HEK293 (cell line): ENCODE results near the gene ZNF593.

ENCODE experiments used
- CTCF ChIA-PET: fragments of 350-600 bp; formaldehyde crosslinking; extraction: SDS; loops from one replicate; lab custom pipeline; 2021; ENCODE audit warnings: antibody characterized with exemption; lab: Yijun Ruan, JAX
- POLR2A ChIA-PET: fragments of 300-600 bp; formaldehyde crosslinking; extraction: SDS; loops from one replicate; lab custom pipeline; 2020; ENCODE audit warnings: antibody characterized with exemption, inconsistent platforms; lab: Yijun Ruan, JAX
- H3K27ac ChIP-seq: fragments of 200-500 bp; sonication (Bioruptor generic); 2 replicates; pipeline ENCODE4 v1.5.1; 2014; ENCODE audit warnings: low read depth, low read length, control low read depth, inconsistent platforms; ENCODE audit errors: extremely low read depth
- H3K36me3 ChIP-seq, 2 experiments: fragments of 200-500 bp in 1 of 2; sonication (Bioruptor generic) in 1 of 2; 1 replicate in 1 of 2; 2 replicates in 1 of 2; pipeline ENCODE4 v1.5.1; 2014 to 2017; ENCODE audit warnings: inconsistent platforms in 2 of 2, low read length in 2 of 2; ENCODE audit not compliant: control insufficient read depth in 2 of 2, insufficient read depth in 1 of 2
- H3K4me1 ChIP-seq: fragments of 200-500 bp; sonication (Bioruptor generic); 2 replicates; pipeline ENCODE4 v1.5.1; 2014; ENCODE audit warnings: mild to moderate bottlenecking, low read length, inconsistent platforms; ENCODE audit not compliant: control insufficient read depth, insufficient read depth
- H3K4me3 ChIP-seq: 2 replicates; pipeline ENCODE4 v1.5.1; 2011; ENCODE audit warnings: low read depth, mild to moderate bottlenecking, control low read depth, low read length, moderate library complexity
- H3K9me3 ChIP-seq: fragments of 200-500 bp; sonication (Bioruptor generic); 2 replicates; pipeline ENCODE4 v1.5.1; 2014; ENCODE audit warnings: low read depth, low read length, inconsistent platforms; ENCODE audit not compliant: control insufficient read depth, insufficient read depth
- REPIN1 ChIP-seq: fragments of 450-650 bp; formaldehyde crosslinking; IDR thresholded peaks from 2 replicates; pipeline ENCODE4 v1.5.1; 2017; ENCODE audit warnings: missing biosample characterization, missing genetic modification characterization, low read depth
- SALL2 ChIP-seq: fragments of 450-650 bp; formaldehyde crosslinking; IDR thresholded peaks from 2 replicates; pipeline ENCODE4 v1.5.0; 2017; ENCODE audit warnings: missing biosample characterization, mild to moderate bottlenecking, missing genetic modification characterization, borderline replicate concordance
- ZBTB17 ChIP-seq: fragments of 450-650 bp; formaldehyde crosslinking; IDR thresholded peaks from 2 replicates; pipeline ENCODE4 v1.5.1; 2016; ENCODE audit warnings: missing biosample characterization, missing genetic modification characterization
- ZBTB26 ChIP-seq: fragments of 450-650 bp; formaldehyde crosslinking; optimal IDR thresholded peaks from 2 replicates; pipeline ENCODE3; 2016; ENCODE audit warnings: missing biosample characterization, mild to moderate bottlenecking, missing genetic modification characterization
- ZFP41 ChIP-seq: fragments of 450-650 bp; formaldehyde crosslinking; IDR thresholded peaks from 2 replicates; pipeline ENCODE4 v1.5.1; 2016; ENCODE audit warnings: missing biosample characterization, missing genetic modification characterization, borderline replicate concordance
- ZNF133 ChIP-seq: fragments of 450-650 bp; formaldehyde crosslinking; IDR thresholded peaks from 2 replicates; pipeline ENCODE4 v1.5.1; 2016; ENCODE audit warnings: missing biosample characterization, missing genetic modification characterization
- ZNF202 ChIP-seq: fragments of 450-650 bp; formaldehyde crosslinking; IDR thresholded peaks from 2 replicates; pipeline ENCODE4 v1.5.1; 2016; ENCODE audit warnings: missing biosample characterization, missing genetic modification characterization, borderline replicate concordance
- ZNF214 ChIP-seq: fragments of 450-650 bp; formaldehyde crosslinking; IDR thresholded peaks from 2 replicates; pipeline ENCODE4 v1.5.1; 2017; ENCODE audit warnings: missing biosample characterization, mild to moderate bottlenecking, missing genetic modification characterization, borderline replicate concordance
- ZNF280D ChIP-seq: fragments of 450-650 bp; formaldehyde crosslinking; IDR thresholded peaks from 2 replicates; pipeline ENCODE4 v1.5.1; 2016; ENCODE audit warnings: missing biosample characterization, missing genetic modification characterization
- ZNF366 ChIP-seq: fragments of 450-650 bp; formaldehyde crosslinking; conservative IDR thresholded peaks from 2 replicates; pipeline ENCODE4 v1.5.1; 2016; ENCODE audit warnings: missing biosample characterization, missing genetic modification characterization
- ZNF571 ChIP-seq: fragments of 450-650 bp; formaldehyde crosslinking; IDR thresholded peaks from 2 replicates; pipeline ENCODE4 v1.5.0; 2017; ENCODE audit warnings: missing biosample characterization, missing genetic modification characterization
- ZNF596 ChIP-seq: fragments of 450-650 bp; IDR thresholded peaks from 2 replicates; pipeline ENCODE4 v1.5.0; 2018; ENCODE audit warnings: missing biosample characterization, mild to moderate bottlenecking, missing genetic modification characterization, moderate library complexity
- ZSCAN16 ChIP-seq: fragments of 450-650 bp; formaldehyde crosslinking; IDR thresholded peaks from 2 replicates; pipeline ENCODE4 v1.5.1; 2016; ENCODE audit warnings: missing biosample characterization, missing genetic modification characterization
- ZSCAN5A ChIP-seq: fragments of 450-650 bp; formaldehyde crosslinking; IDR thresholded peaks from 2 replicates; pipeline ENCODE4 v1.5.1; 2016; ENCODE audit warnings: missing biosample characterization, missing genetic modification characterization

Gene ZNF593

GRCh38 chr1:26127235-26128163, 42.2 kb upstream of the ZNF593 start:
- CTCF ChIA-PET, result interaction anchor here (0.6 to 7.1 kb wide), 3 partner anchors 18 to 108 kb away, joined by 3 to 39 read pairs (median 5); no protein-coding TSS in a partner anchor
- H3K4me3 ChIP-seq, result no peak overlapping the region
- H3K9me3 ChIP-seq, result no peaks in the 10 kb centered on the region
- POLR2A ChIA-PET, result interaction anchor here (1.1 to 1.7 kb wide), 3 partner anchors 16 to 107 kb away, joined by 3 to 5 read pairs (median 4); partner anchors contain the start of genes CEP85 and PDIK1L
- no peak for TF ChIP-seq ZNF214 (tag by site-specific recombination)
- TF ChIP-seq ZNF366 (tag by site-specific recombination), result no peak
- TF ChIP-seq ZNF596, result no peak
- TF ChIP-seq ZSCAN5A, result no peak
- no peak for TF ChIP-seq SALL2 (tag by site-specific recombination)
- H3K36me3 ChIP-seq, result no peaks in the 10 kb centered on the region
- H3K4me1 ChIP-seq, result peaks cover 8% of the 10 kb centered on the region; the same call in 1 of the 2 replicates
- no peak overlapping the region for H3K27ac ChIP-seq

GRCh38 chr1:26129778-26130177, 39.9 kb upstream of the ZNF593 start:
- no peak for TF ChIP-seq REPIN1
- TF ChIP-seq ZNF133 (tag by site-specific recombination), result no peak
- no peak for TF ChIP-seq ZNF202
- no peak for TF ChIP-seq ZNF571 (tag by site-specific recombination)
- no peak for TF ChIP-seq ZSCAN16 (tag by site-specific recombination)
- TF ChIP-seq ZNF280D (tag by site-specific recombination), result no peak
- TF ChIP-seq ZSCAN5A, result no peak
- TF ChIP-seq ZFP41 (tag by site-specific recombination), result no peak
- no peak for TF ChIP-seq ZBTB26
- no peak for TF ChIP-seq ZBTB17
- Histone ChIP-seq H3K4me3 (no peak overlapping the region), H3K4me1 (peaks cover 4% of the 10 kb centered on the region; the same call in 1 of the 2 replicates), H3K36me3 (no peaks in the 10 kb centered on the region), H3K9me3 (no peaks in the 10 kb centered on the region), H3K27ac (no peak overlapping the region)
- CTCF ChIA-PET, result interaction anchor here (0.6 to 7.1 kb wide), 4 partner anchors 10 to 204 kb away, joined by 3 to 39 read pairs (median 6); no protein-coding TSS in a partner anchor
- POLR2A ChIA-PET, result no interaction called here
